ENCODE measurements around the gene IDH2.

GRCh38 chr15:90082140-90082715, 20.0 kb downstream of the IDH2 start:
- TF ChIP-seq, protein P1, sequence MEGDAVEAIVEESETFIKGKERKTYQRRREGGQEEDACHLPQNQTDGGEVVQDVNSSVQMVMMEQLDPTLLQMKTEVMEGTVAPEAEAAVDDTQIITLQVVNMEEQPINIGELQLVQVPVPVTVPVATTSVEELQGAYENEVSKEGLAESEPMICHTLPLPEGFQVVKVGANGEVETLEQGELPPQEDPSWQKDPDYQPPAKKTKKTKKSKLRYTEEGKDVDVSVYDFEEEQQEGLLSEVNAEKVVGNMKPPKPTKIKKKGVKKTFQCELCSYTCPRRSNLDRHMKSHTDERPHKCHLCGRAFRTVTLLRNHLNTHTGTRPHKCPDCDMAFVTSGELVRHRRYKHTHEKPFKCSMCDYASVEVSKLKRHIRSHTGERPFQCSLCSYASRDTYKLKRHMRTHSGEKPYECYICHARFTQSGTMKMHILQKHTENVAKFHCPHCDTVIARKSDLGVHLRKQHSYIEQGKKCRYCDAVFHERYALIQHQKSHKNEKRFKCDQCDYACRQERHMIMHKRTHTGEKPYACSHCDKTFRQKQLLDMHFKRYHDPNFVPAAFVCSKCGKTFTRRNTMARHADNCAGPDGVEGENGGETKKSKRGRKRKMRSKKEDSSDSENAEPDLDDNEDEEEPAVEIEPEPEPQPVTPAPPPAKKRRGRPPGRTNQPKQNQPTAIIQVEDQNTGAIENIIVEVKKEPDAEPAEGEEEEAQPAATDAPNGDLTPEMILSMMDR (conservative IDR thresholded peaks at IDR 0.05): no peak
- TF ChIP-seq ZFX (IDR thresholded peaks at IDR 0.05): no peak
